Retinal pigment epithelial cell (primary cell): Measurements from ENCODE around the gene MXD4.

Experiments used
- DNase-seq: peaks from one replicate; pipeline ENCODE4 v3.0.0-alpha.2; 2010; ENCODE audit warnings: low read depth
- H3K4me3 ChIP-seq: 2 replicates; pipeline ENCODE4 v1.5.1; 2011; ENCODE audit warnings: mild to moderate bottlenecking, low read length, control low read depth, moderate library complexity
- CTCF ChIP-seq: conservative IDR thresholded peaks from 2 replicates; pipeline ENCODE4 v1.5.1; 2011; ENCODE audit warnings: low read depth, low read length, control low read depth, inconsistent platforms

Gene MXD4

GRCh38 chr4:2298532-2298991, 36.7 kb upstream of the MXD4 start:
- H3K4me3 ChIP-seq = no peak overlapping the region
- no peak for DNase-seq
- TF ChIP-seq CTCF = no peak

- no peak overlapping the region for H3K4me3 ChIP-seq
- no peak for DNase-seq
- no peak for TF ChIP-seq CTCF
Observed at GRCh38 chr4:2297606-2298531, 36.0 kb upstream of the MXD4 start.

- no peak for TF ChIP-seq CTCF
- DNase-seq = no peak
- H3K4me3 ChIP-seq = no peak overlapping the region
Observed at GRCh38 chr4:2296631-2297601, 35.0 kb upstream of the MXD4 start.

GRCh38 chr4:2295900-2296442, 34.1 kb upstream of the MXD4 start:
- TF ChIP-seq CTCF = no peak
- H3K4me3 ChIP-seq = no peak overlapping the region
- DNase-seq = no peak

- no peak for DNase-seq
- no peak for TF ChIP-seq CTCF
- no peak overlapping the region for H3K4me3 ChIP-seq
Observed at GRCh38 chr4:2295500-2295899, 33.6 kb upstream of the MXD4 start.

- TF ChIP-seq CTCF = no peak
- DNase-seq = no peak
- no peak overlapping the region for H3K4me3 ChIP-seq
Observed at GRCh38 chr4:2292646-2293108, 30.8 kb upstream of the MXD4 start.
